NCI-H2196 (cell line): ENCODE data around the gene TMEM212.
"Not testable (repeated sequence)": the region's sequence is repeated elsewhere in the genome, so short reads cannot be mapped to it uniquely, and the experiment has no call there.

Experiments
- DNase-seq: peaks from one replicate; lab custom pipeline; 2025; ENCODE audit not compliant: unreplicated experiment; lab: John Stamatoyannopoulos, UW

Gene TMEM212

GRCh38 chr3:171883257-171883892 lies 40.2 kb downstream of the TMEM212 start:
- no peak for DNase-seq

- DNase-seq: no peak
Measured at GRCh38 chr3:171883893-171884279, 40.7 kb downstream of the TMEM212 start.

DNA sequence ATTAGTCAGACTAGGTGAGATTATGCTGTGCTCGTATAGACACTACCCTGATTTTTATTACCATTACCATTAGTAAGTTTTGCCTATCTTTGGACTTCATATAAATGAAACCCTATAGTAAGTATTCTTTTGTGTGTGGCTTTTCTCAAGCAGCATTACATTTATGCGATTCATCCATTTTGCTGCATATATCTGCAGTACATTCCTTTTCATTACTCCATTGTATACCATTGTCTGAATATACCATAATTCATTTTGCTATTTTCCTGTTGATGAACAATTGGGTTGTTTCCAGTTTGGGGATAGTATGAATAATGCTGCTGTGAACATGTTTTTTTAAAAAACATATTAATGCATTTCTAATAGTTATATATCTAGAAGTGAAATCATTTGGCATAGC lies 45.3 kb downstream of the TMEM212 start:
- no peak for DNase-seq

DNA sequence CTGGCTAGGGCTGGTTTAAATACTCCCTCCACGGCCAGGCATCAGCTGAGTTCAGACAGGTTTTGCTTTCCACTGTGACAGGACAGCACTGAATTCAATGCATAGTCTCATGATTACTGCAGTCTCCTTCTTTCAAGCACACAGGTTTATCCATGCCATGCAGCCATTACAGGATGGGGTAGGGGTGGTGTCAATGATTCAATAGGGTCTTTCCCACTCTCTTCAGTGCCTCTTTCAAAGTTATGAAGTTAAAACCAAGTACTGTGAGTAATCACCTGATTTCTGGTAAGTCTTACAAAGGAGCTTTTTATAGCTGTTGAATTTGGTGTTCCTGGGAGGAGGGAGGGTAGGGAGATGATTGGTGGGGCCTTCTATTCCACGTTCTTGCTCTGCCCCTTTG lies 47.2 kb downstream of the TMEM212 start:
- DNase-seq: no peak

DNA sequence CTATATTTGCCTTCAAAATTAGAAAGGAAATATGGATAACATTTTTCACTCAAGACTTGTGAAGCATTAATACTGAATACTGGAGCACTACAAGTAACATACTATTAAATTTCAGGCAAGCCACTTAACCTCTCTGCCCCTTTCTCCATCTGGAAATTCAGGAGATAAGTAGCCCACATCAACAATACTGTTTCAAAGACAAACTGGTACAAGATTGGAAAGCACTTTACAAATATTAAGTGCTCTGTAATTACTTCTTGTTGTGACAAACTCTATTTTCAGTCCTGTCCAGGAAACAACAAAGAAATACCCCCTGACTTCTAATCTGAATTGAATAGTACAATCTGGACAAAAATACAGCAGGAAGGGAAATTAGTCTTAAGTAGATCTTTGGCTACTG lies 49.3 kb downstream of the TMEM212 start:
- DNase-seq: no peak

DNA sequence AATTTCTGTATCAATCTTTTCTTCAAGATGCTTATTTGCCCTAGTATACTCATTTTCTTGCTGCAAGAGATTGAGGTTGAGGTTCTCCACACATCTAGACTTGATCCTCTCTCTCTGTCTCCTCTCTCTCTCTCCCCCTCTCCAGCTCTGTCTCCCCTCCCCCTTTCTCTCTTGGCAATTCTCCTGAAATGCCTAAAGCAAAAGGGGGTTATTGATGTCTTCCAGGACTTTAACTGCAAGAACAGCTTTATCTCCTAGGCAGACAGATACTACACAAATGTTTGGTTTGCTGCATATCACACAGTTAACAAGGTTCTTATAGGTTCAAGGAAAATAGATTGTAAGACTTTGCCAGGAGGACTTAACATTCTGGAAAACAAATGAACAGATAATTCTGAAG lies 52.1 kb downstream of the TMEM212 start:
- DNase-seq: no peak

DNA sequence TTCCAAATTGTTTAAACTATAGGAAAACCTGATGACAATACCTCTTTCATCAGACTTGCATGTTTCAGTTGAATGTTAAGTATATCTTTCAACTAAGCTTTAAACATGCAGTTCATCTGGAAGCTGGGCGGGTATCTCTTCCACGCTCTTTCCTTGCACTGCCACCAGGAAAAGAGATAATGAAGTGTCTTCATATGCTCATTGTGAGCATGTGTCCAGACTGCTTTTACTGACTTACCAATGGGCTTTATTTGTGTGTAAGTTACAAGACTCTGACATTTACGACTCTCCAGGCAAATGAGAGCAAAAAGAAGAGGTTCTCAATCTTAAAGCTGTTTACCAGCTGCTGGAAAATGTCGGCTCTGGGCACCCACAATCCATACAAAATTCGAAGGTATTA lies 52.8 kb downstream of the TMEM212 start:
- DNase-seq: no peak

- DNase-seq: no peak
Measured at GRCh38 chr3:171896316-171896715, 53.2 kb downstream of the TMEM212 start.

DNA sequence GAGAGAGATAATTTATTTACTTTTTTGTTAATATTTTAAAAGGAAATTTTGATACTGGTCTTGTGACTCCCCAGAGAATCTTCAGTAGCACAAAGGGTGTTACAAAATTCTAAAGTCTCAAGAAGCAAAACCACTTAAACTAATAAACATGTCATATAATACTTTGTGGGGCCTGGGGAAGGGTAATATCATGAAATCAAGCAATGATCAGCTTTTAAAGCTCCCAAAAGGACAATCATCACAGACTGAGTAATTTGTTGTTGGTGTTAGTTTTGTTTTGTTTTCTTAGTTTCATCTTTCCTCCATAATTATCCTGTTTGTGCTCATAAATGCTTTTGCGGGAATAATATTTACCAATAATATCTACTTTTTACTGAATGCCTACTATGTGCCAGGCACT lies 55.0 kb downstream of the TMEM212 start:
- DNase-seq: no peak

- DNase-seq: no peak
Measured at GRCh38 chr3:171900446-171900845, 57.3 kb downstream of the TMEM212 start.

DNA sequence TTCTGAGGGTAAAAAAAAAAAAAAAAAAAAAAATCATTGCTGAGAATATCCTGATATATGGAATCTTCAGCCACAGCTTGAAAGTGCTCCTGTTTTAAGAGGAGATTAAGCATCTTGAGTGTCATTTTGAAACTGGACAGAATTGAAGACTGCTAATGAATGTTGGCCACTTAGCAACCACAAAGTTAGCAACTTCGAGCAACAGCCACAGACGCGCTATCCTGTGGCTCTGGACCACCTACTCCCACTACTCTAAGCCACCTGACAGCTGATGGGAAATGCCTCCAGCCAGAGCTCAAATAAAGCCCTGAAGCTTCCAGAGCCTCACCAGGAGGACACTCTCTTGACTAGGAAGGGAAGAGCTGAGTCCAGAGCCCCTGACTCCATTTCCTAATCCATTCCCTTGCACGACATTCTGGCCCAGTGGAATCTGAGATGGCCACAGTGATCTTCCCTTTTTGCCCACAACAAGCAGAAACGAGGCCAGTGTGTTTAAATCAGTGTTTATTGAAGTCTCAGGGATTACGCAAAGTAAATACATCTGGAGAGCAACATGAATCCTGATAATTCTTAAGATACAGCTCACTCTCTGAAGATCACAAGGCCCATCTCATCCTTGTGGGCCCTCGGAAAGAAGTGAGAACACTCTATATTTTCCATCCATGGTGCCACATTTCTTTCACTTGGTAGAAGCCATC lies 58.6 kb downstream of the TMEM212 start:
- DNase-seq: no peak

DNA sequence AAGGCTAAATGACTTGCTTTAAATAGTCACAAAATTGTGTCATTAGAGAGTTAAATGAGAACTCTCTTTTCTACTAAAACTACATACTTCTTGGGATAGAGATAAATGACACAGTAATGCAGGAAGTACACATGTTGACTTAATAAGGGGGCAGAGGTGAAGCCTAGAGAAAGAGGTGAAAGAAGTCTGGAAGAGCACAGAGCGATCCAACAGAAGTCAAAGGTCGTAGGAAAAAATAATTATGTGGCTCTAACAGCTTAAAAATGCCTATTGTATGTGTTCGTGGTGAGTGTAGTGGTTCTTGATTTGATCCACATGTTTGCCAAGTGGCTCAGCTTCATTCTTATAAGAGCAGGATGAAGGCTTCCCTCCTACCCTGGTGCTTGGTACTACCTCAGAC lies 61.7 kb downstream of the TMEM212 start:
- no peak for DNase-seq

- not testable (repeated sequence) for DNase-seq
Measured at GRCh38 chr3:171906503-171906902, 63.4 kb downstream of the TMEM212 start.

- DNase-seq: no peak
Measured at GRCh38 chr3:171906951-171907676, 64.0 kb downstream of the TMEM212 start.

DNA sequence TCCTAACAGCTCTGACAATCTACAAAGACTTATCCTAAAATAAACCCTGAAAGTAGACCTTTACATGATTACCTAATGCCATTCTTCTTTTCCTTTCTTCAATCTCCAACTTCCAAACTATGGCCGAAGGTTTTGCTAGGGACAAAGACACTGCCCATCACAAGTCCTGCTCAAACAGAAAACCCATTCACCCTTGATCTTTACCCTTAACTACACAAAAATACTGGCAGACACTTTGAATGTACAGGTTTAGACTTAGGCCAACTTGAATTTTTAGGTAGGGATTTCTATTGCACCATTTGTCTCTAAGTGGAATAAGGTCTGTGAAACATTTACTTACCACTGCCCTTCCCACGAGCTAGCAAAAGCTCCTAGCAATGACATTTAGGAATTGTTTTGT lies 64.6 kb downstream of the TMEM212 start:
- no peak for DNase-seq

DNA sequence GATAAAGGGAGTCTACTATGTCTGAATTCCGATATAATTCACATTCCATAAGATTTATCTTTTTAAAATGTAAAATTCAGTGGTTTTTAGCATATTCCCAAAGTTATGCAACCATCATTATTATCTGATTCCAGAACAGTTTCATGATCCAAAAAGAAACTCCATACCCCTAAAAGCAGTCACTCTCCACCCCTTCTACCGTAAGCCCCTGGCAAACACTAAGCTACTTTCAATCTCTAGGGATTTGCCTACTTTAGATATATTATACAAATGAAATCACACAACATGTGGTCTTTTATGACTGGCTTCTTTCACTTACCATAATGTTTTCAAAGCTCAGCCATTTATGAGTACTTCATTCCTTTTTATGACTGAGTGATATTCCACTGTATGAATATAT lies 65.6 kb downstream of the TMEM212 start:
- no peak for DNase-seq
